ENCODE data around the gene CACNA2D2. TPM values are rescaled to one million over a fixed set of nuclear protein-coding genes. Genes with fewer than 3 reads are reported as not detected.

Gene CACNA2D2
- total RNA-seq, 1 donor from 2014 or later, result 17.3 TPM

DNA sequence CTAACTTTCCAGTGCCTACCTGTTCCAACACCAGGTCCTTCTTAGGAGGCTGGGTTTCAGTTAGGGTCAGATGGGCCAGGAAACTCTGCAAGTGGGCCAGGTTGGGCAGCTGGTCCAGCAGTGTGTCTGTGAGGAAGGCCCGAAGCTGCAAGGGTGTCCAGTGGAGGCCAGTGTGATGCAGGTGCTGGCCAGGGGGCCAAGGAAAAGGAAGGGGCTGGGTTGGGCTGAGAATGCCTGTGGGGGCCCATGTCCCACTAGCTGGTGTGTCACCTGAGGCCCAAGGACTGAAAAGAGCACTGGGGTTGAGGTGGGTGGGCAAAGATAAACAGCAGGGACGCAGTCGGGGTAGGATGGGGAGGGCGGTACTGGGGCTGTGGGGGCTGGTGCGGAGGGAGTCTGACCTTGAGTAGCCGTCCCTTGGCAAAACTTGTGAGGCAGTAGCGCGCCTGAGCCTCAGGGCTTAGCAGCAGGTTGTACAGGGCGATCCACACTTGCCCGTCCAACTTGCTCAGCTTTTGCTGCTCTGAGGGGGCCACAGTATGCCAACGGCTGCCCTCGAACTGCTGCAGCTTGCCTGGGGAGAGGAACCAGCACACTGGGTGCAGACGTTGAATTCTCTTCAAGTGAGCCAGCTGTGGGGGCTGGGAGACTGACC, 161.3 kb downstream of the CACNA2D2 start:
- Mint-ChIP-seq H3K4me1 (ENCODE audit: unreplicated experiment) (peaks cover 21% of the 10 kb centered on the region), H3K36me3 (ENCODE audit: low read depth, unreplicated experiment) (peaks cover 10% of the 10 kb centered on the region), H3K9me3 (ENCODE audit: unreplicated experiment) (no peaks in the 10 kb centered on the region), H3K4me3 (ENCODE audit: unreplicated experiment) (no peak overlapping the region), H3K27me3 (ENCODE audit: unreplicated experiment) (peaks cover 30% of the 10 kb centered on the region), H3K27ac (ENCODE audit: unreplicated experiment) (no peak overlapping the region)
- TF ChIP-seq, protein P1, sequence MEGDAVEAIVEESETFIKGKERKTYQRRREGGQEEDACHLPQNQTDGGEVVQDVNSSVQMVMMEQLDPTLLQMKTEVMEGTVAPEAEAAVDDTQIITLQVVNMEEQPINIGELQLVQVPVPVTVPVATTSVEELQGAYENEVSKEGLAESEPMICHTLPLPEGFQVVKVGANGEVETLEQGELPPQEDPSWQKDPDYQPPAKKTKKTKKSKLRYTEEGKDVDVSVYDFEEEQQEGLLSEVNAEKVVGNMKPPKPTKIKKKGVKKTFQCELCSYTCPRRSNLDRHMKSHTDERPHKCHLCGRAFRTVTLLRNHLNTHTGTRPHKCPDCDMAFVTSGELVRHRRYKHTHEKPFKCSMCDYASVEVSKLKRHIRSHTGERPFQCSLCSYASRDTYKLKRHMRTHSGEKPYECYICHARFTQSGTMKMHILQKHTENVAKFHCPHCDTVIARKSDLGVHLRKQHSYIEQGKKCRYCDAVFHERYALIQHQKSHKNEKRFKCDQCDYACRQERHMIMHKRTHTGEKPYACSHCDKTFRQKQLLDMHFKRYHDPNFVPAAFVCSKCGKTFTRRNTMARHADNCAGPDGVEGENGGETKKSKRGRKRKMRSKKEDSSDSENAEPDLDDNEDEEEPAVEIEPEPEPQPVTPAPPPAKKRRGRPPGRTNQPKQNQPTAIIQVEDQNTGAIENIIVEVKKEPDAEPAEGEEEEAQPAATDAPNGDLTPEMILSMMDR (IDR thresholded peaks at IDR 0.05; ENCODE audit: unreplicated experiment), result no peak
- DNase-seq (ENCODE audit: low spot score), result no peak

DNA sequence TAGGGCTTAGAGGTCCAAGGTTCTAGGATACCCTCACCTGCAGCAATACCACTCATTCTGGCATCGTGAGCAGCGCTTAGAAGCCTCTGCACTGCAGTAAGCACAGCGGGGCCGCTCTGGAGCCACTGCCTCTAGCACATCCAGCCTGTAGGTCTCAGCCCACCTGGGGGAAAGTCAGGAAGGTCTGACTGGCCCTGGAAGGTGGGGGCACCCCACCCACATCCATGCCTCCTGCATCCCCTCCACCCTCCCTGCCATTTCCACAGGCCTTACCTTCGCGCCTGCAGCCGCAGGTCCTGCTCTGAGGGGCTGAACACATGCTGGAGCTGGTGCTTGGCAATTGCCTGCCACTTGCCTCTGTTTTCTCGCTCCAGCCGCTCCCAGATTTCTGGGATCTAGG, 161.9 kb downstream of the CACNA2D2 start:
- H3K4me3 Mint-ChIP-seq (ENCODE audit: unreplicated experiment), result no peak overlapping the region
- TF ChIP-seq, protein P1 (IDR thresholded peaks at IDR 0.05; ENCODE audit: unreplicated experiment), result no peak
- H3K27me3 Mint-ChIP-seq (ENCODE audit: unreplicated experiment), result peaks cover 30% of the 10 kb centered on the region
- peaks cover 10% of the 10 kb centered on the region for H3K36me3 Mint-ChIP-seq (ENCODE audit: low read depth, unreplicated experiment)
- DNase-seq (ENCODE audit: low spot score), result no peak
- H3K27ac Mint-ChIP-seq (ENCODE audit: unreplicated experiment), result no peak overlapping the region
- H3K4me1 Mint-ChIP-seq (ENCODE audit: unreplicated experiment), result peaks cover 23% of the 10 kb centered on the region
- no peaks in the 10 kb centered on the region for H3K9me3 Mint-ChIP-seq (ENCODE audit: unreplicated experiment)

DNA sequence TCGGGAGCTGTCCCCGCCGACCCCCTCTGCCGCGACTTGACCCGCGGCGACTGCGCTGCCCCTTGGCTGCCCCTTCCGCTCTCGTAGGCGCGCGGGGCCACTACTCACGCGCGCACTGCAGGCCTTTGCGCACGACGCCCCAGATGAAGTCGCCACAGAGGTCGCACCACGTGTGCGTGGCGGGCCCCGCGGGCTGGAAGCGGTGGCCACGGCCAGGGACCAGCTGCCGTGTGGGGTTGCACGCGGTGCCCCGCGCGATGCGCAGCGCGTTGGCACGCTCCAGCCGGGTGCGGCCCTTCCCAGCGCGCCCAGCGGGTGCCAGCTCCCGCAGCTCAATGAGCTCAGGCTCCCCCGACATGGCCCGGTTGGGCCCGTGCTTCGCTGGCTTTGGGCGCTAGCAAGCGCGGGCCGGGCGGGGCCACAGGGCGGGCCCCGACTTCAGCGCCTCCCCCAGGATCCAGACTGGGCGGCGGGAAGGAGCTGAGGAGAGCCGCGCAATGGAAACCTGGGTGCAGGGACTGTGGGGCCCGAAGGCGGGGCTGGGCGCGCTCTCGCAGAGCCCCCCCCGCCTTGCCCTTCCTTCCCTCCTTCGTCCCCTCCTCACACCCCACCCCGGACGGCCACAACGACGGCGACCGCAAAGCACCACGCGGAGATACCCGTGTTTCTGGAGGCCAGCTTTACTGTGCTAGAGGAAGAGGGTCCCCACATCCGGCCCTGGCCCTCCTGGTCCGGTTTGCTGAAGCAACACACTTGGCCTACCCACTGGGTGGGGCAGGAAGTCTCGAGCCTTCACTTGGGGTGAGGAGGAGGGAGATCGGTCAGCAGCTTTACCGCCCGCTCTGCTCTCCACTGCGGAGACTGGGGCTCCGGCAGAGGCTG, 162.7 kb downstream of the CACNA2D2 start, which contains the start of gene RASSF1:
Gene RASSF1, minus strand, starts transcription at position 389 of the 882 bp plus-strand sequence. Its CDS starts 31 bp downstream, at position 358.
- no peaks in the 10 kb centered on the region for H3K9me3 Mint-ChIP-seq (ENCODE audit: unreplicated experiment)
- H3K27me3 Mint-ChIP-seq (ENCODE audit: unreplicated experiment), result peaks cover 27% of the 10 kb centered on the region
- peak within 1 kb of the TSS; percentile 76 for H3K4me3 Mint-ChIP-seq (ENCODE audit: unreplicated experiment)
- no peak within 1 kb of the TSS for H3K27ac Mint-ChIP-seq (ENCODE audit: unreplicated experiment)
- H3K4me1 Mint-ChIP-seq (ENCODE audit: unreplicated experiment), result peaks cover 26% of the 10 kb centered on the region
- H3K36me3 Mint-ChIP-seq (ENCODE audit: low read depth, unreplicated experiment), result peaks cover 10% of the 10 kb centered on the region
- no peak for DNase-seq (ENCODE audit: low spot score)
- TF ChIP-seq, protein P1 (IDR thresholded peaks at IDR 0.05; ENCODE audit: unreplicated experiment), result no peak

DNA sequence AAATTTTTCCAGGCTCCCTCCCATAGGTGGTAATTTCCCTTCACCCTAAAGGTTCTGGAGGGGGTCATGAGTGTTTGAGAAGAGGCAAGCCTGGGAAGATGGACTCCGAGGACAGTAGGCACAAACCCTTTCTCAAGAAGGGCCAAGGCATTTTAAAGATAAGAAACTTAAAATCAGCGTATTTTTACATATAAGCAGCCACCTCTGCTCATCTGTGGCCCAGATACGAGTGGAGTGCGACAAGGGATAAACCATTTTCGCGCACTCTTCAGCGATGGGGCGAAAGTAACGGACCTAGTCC, 163.3 kb downstream of the CACNA2D2 start:
- H3K9me3 Mint-ChIP-seq (ENCODE audit: unreplicated experiment), result no peaks in the 10 kb centered on the region
- TF ChIP-seq, protein P1 (IDR thresholded peaks at IDR 0.05; ENCODE audit: unreplicated experiment), result no peak
- peaks cover 27% of the 10 kb centered on the region for H3K27me3 Mint-ChIP-seq (ENCODE audit: unreplicated experiment)
- peak overlapping the region; percentile 76 for H3K4me3 Mint-ChIP-seq (ENCODE audit: unreplicated experiment)
- H3K4me1 Mint-ChIP-seq (ENCODE audit: unreplicated experiment), result peaks cover 26% of the 10 kb centered on the region
- H3K36me3 Mint-ChIP-seq (ENCODE audit: low read depth, unreplicated experiment), result peaks cover 10% of the 10 kb centered on the region
- DNase-seq (ENCODE audit: low spot score), result no peak
- no peak overlapping the region for H3K27ac Mint-ChIP-seq (ENCODE audit: unreplicated experiment)
